ENCODE data around the gene PTP4A2. TPM values are rescaled to one million over a fixed set of nuclear protein-coding genes. Genes with fewer than 3 reads are reported as not detected.

Gene PTP4A2
- total and polyA plus RNA-seq, 2 of the 13 experiments (the other 11 are each of a cell fraction or from before 2014, with no cell fraction given), result 173 to 225 TPM

DNA sequence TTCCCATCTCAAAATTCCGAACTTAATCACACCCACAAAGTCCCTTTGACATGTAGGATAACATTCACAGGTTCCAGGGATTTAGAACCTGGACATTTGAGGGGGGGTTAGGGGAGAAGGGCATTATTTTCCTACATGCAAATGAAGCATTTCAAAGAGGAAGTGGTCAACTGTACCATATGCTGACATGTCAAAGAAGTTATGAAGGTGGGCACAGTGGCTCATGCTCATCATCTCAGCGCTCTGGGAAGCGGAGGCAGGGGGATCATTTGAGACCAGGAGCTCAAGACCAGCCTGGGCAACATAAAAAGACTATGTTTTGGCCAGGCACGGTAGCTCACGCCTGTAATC is 35.7 kb downstream of the PTP4A2 start:
- H3K27ac ChIP-seq (ENCODE audit: extremely low read length, insufficient read depth, low read length), result no peak overlapping the region
- no peaks in the 10 kb centered on the region for H3K27me3 ChIP-seq (ENCODE audit: control insufficient read depth in 1 of 2, insufficient read depth in 2 of 2, low read length in 2 of 2)
- FAIRE-seq (no peak), DNase-seq (ENCODE audit: low spot score) (no peak), ATAC-seq (no peak)
- no peaks in the 10 kb centered on the region for H3K79me2 ChIP-seq (ENCODE audit: insufficient read depth, low read length)
- intact Hi-C loops (cut with micrococcal nuclease; ENCODE audit: unreplicated experiment) (no loop called here), in situ Hi-C loops (cut with HindIII; ENCODE audit: extremely low pct_ligation_motif_present, low pct_unique_long_range_greater_than_20kb) (no loop called here)
- no peak overlapping the region for H2AFZ ChIP-seq (ENCODE audit: low read length)
- no TSS peak for BruUV-seq (replicated peaks)
- no peak overlapping the region for H3K4me2 ChIP-seq (ENCODE audit: low read depth, low read length)
- peaks cover 3 to 9% of the 10 kb centered on the region in 2 experiments; a peak in 4 of 5 replicates for H3K36me3 ChIP-seq (replicated peaks in 1 of 2; ENCODE audit: control insufficient read depth in 1 of 2, insufficient read depth in 2 of 2, low read length in 2 of 2)
- no peaks in the 10 kb centered on the region for H4K20me1 ChIP-seq (ENCODE audit: insufficient read depth, low read length)
- CTCF ChIA-PET (ENCODE audit: low intra/inter-chr PET ratio, low total read pairs), result no interaction called here
- peaks cover 12% of the 10 kb centered on the region for H3K4me1 ChIP-seq (ENCODE audit: insufficient read depth, low read length)
- POLR2A ChIA-PET, result no interaction called here
- TF ChIP-seq ZNF292 (CRISPR knock-in tag; IDR thresholded peaks at IDR 0.05; ENCODE audit: borderline replicate concordance, low read depth), result no peak
- TF ChIP-seq ZKSCAN8 (CRISPR knock-in tag; IDR thresholded peaks at IDR 0.05; ENCODE audit: borderline replicate concordance), result no peak
- TF ChIP-seq, protein P1, sequence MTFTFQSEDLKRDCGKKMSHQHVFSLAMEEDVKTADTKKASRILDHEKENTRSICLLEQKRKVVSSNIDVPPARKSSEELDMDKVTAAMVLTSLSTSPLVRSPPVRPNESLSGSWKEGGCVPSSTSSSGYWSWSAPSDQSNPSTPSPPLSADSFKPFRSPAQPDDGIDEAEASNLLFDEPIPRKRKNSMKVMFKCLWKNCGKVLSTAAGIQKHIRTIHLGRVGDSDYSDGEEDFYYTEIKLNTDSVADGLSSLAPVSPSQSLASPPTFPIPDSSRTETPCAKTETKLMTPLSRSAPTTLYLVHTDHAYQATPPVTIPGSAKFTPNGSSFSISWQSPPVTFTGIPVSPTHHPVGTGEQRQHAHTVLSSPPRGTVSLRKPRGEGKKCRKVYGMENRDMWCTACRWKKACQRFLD (CRISPR knock-in tag; IDR thresholded peaks at IDR 0.05; ENCODE audit: borderline replicate concordance), result no peak
- 89% methylated on average over 5 of the region's 5 CpGs for WGBS (ENCODE audit: low lambda C conversion rate)
- no peak overlapping the region for H3K4me3 ChIP-seq (replicated peaks in 1 of 3; ENCODE audit: insufficient read depth in 1 of 3, low read depth in 2 of 3, low read length in 3 of 3)
- no peak overlapping the region for H3K9ac ChIP-seq (ENCODE audit: insufficient read depth, low read depth, low read length)
- no peaks in the 10 kb centered on the region for H3K9me3 ChIP-seq (ENCODE audit: low read length)

- intact Hi-C loops (cut with micrococcal nuclease; ENCODE audit: unreplicated experiment), result no loop called here
- TF ChIP-seq, protein P2, sequence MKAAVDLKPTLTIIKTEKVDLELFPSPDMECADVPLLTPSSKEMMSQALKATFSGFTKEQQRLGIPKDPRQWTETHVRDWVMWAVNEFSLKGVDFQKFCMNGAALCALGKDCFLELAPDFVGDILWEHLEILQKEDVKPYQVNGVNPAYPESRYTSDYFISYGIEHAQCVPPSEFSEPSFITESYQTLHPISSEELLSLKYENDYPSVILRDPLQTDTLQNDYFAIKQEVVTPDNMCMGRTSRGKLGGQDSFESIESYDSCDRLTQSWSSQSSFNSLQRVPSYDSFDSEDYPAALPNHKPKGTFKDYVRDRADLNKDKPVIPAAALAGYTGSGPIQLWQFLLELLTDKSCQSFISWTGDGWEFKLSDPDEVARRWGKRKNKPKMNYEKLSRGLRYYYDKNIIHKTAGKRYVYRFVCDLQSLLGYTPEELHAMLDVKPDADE (CRISPR knock-in tag; IDR thresholded peaks at IDR 0.05), result no peak
- TF ChIP-seq SAP130 (CRISPR knock-in tag; IDR thresholded peaks at IDR 0.05; ENCODE audit: low read depth) (no peak), EED (CRISPR knock-in tag; IDR thresholded peaks at IDR 0.05) (no peak), PTBP1 (IDR thresholded peaks at IDR 0.05; ENCODE audit: low read depth, low read length, poor library complexity, severe bottlenecking) (no peak), NFE2L2 (IDR thresholded peaks at IDR 0.05; ENCODE audit: low read length) (no peak), ZNF816 (CRISPR knock-in tag; IDR thresholded peaks at IDR 0.05; ENCODE audit: borderline replicate concordance) (no peak), HOXA7 (CRISPR knock-in tag; IDR thresholded peaks at IDR 0.05) (no peak)
- Histone ChIP-seq H3K4me3 (replicated peaks in 1 of 3; ENCODE audit: insufficient read depth in 1 of 3, low read depth in 2 of 3, low read length in 3 of 3) (no peak overlapping the region), H3K4me1 (ENCODE audit: insufficient read depth, low read length) (peaks cover 14% of the 10 kb centered on the region), H4K20me1 (ENCODE audit: insufficient read depth, low read length) (no peaks in the 10 kb centered on the region), H3K9ac (ENCODE audit: insufficient read depth, low read depth, low read length) (no peak overlapping the region), H3K36me3 (replicated peaks in 1 of 2; ENCODE audit: control insufficient read depth in 1 of 2, insufficient read depth in 2 of 2, low read length in 2 of 2) (peaks cover 0 to 4% of the 10 kb centered on the region in 2 experiments; a peak in 1 of 5 replicates), H3K9me3 (ENCODE audit: low read length) (no peaks in the 10 kb centered on the region), H3K27ac (ENCODE audit: extremely low read length, insufficient read depth, low read length) (no peak overlapping the region), H3K4me2 (ENCODE audit: low read depth, low read length) (no peak overlapping the region), H3K79me2 (ENCODE audit: insufficient read depth, low read length) (no peaks in the 10 kb centered on the region), H2AFZ (ENCODE audit: low read length) (no peak overlapping the region), H3K27me3 (ENCODE audit: control insufficient read depth in 1 of 2, insufficient read depth in 2 of 2, low read length in 2 of 2) (no peaks in the 10 kb centered on the region)
- no peak for ATAC-seq
- FAIRE-seq, result no peak
- ChIA-PET POLR2A (no interaction called here), CTCF (ENCODE audit: low intra/inter-chr PET ratio, low total read pairs) (no interaction called here)
- WGBS (ENCODE audit: low lambda C conversion rate), result 89% methylated on average over 6 of the region's 6 CpGs
- BruUV-seq (replicated peaks), result no TSS peak
- DNase-seq (ENCODE audit: low spot score), result no peak
- in situ Hi-C loops (cut with HindIII; ENCODE audit: extremely low pct_ligation_motif_present, low pct_unique_long_range_greater_than_20kb), result no loop called here
These were observed 36.2 kb downstream of the PTP4A2 start for GRCh38 chr1:31901838-31902509.

Data from HepG2 (cell line).